ENCODE results near the gene FAM156A.

DNA sequence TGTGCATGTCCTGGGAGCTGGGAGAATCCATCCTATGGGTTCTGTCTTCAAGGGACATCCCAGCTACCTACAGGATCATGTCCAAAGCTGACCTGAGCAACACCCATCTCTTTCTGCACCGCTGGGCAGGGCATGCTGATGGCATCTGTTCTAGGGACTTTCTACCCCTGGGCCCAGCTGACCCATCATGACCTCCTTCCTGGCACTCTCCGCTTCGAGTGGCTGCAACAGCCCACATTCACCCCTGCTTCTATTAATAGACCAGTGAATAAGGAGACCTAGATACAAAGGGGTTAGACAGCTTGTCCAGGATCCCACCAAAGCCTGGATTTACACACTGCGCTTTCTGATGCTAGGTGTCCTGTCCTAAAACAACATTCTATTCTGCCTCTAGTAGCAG is 45.7 kb upstream of the FAM156A start:
- no peak for TF ChIP-seq POLR2A (IDR thresholded peaks at IDR 0.05)
- TF ChIP-seq, protein P1, sequence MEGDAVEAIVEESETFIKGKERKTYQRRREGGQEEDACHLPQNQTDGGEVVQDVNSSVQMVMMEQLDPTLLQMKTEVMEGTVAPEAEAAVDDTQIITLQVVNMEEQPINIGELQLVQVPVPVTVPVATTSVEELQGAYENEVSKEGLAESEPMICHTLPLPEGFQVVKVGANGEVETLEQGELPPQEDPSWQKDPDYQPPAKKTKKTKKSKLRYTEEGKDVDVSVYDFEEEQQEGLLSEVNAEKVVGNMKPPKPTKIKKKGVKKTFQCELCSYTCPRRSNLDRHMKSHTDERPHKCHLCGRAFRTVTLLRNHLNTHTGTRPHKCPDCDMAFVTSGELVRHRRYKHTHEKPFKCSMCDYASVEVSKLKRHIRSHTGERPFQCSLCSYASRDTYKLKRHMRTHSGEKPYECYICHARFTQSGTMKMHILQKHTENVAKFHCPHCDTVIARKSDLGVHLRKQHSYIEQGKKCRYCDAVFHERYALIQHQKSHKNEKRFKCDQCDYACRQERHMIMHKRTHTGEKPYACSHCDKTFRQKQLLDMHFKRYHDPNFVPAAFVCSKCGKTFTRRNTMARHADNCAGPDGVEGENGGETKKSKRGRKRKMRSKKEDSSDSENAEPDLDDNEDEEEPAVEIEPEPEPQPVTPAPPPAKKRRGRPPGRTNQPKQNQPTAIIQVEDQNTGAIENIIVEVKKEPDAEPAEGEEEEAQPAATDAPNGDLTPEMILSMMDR (IDR thresholded peaks at IDR 0.05 in 8 of 11, conservative IDR thresholded peaks at IDR 0.05 in 3 of 11): no peak

Data from spleen (tissue), 7 donors.